Measurements from ENCODE around the gene FILIP1L.

Gene FILIP1L

GRCh38 chr3:100046986-100047385 lies 67.3 kb downstream of the FILIP1L start:
- H3K9me3 ChIP-seq (ENCODE audit: control insufficient read depth, low read length), result no peaks in the 10 kb centered on the region
- H3K4me1 ChIP-seq, result peaks cover 18% of the 10 kb centered on the region
- H3K9ac ChIP-seq, result no peak overlapping the region

DNA sequence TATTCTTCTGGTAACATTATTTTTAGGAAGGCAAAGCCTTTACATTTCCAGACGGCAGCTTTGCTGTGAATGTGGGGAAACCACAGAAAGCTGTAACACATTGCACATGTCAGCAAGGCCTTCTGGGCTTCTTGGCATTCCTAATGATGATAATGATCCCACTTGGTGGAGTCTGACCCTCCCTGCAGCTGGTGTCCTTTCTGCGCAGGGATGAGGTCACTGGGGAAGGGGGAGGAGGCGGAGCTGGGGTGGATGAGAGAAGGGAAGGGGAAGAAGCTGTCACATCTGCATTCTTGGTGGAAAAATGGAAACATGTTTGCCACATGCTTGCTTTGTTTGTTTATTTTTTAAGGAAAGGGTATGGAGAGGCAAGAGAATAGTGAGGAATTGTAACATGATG lies 68.6 kb downstream of the FILIP1L start:
- no peak overlapping the region for H3K9ac ChIP-seq
- no peak overlapping the region for H3K4me2 ChIP-seq (ENCODE audit: low read length)
- TF ChIP-seq, protein P1, sequence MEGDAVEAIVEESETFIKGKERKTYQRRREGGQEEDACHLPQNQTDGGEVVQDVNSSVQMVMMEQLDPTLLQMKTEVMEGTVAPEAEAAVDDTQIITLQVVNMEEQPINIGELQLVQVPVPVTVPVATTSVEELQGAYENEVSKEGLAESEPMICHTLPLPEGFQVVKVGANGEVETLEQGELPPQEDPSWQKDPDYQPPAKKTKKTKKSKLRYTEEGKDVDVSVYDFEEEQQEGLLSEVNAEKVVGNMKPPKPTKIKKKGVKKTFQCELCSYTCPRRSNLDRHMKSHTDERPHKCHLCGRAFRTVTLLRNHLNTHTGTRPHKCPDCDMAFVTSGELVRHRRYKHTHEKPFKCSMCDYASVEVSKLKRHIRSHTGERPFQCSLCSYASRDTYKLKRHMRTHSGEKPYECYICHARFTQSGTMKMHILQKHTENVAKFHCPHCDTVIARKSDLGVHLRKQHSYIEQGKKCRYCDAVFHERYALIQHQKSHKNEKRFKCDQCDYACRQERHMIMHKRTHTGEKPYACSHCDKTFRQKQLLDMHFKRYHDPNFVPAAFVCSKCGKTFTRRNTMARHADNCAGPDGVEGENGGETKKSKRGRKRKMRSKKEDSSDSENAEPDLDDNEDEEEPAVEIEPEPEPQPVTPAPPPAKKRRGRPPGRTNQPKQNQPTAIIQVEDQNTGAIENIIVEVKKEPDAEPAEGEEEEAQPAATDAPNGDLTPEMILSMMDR (IDR thresholded peaks at IDR 0.05), result no peak
- peak overlapping the region; percentile 47 for H3K27ac ChIP-seq
- H3K9me3 ChIP-seq (ENCODE audit: control insufficient read depth, low read length), result no peaks in the 10 kb centered on the region
- H3K4me3 ChIP-seq (ENCODE audit: low read depth, low read length), result no peak overlapping the region
- H2AFZ ChIP-seq, result peak overlapping the region; percentile 44
- H3K27me3 ChIP-seq (ENCODE audit: control insufficient read depth, insufficient read depth, low read length), result no peaks in the 10 kb centered on the region
- H3K79me2 ChIP-seq, result no peaks in the 10 kb centered on the region
- H3K36me3 ChIP-seq (ENCODE audit: control insufficient read depth, insufficient read depth, low read length), result no peaks in the 10 kb centered on the region
- peaks cover 29% of the 10 kb centered on the region for H3K4me1 ChIP-seq

More at GRCh38 chr3:100046986-100047385, 67.3 kb downstream of the FILIP1L start:
- TF ChIP-seq, protein P1 (IDR thresholded peaks at IDR 0.05), result no peak
- Histone ChIP-seq H3K4me3 (ENCODE audit: low read depth, low read length) (no peak overlapping the region), H3K4me2 (ENCODE audit: low read length) (no peak overlapping the region), H3K79me2 (no peaks in the 10 kb centered on the region), H3K27me3 (ENCODE audit: control insufficient read depth, insufficient read depth, low read length) (no peaks in the 10 kb centered on the region), H3K27ac (peak overlapping the region; percentile 47), H3K36me3 (ENCODE audit: control insufficient read depth, insufficient read depth, low read length) (no peaks in the 10 kb centered on the region), H2AFZ (no peak overlapping the region)

DNA sequence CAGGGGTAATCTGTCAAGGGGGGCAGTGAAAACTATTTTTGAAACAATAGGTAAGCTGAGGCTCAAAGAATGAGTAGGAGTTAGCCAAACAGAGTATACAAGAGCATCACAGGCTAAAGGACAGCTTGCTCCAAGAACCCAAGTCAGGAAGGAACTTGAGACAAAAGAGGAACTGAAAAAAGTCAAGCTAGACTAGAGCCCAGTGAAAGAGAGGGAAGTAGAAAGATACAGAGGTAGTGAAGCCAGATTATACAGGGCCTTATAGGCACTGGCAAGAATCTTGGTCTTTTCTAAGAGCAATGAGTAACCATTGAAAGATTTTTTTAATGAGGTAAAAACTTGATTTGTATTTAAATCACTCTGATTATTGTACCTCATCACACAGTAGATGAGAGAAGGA lies 69.9 kb downstream of the FILIP1L start:
- no peaks in the 10 kb centered on the region for H3K36me3 ChIP-seq (ENCODE audit: control insufficient read depth, insufficient read depth, low read length)
- H3K4me2 ChIP-seq (ENCODE audit: low read length), result no peak overlapping the region
- no peaks in the 10 kb centered on the region for H3K9me3 ChIP-seq (ENCODE audit: control insufficient read depth, low read length)
- H3K27ac ChIP-seq, result peak overlapping the region; percentile 12
- H3K4me3 ChIP-seq (ENCODE audit: low read depth, low read length), result no peak overlapping the region
- H3K4me1 ChIP-seq, result peaks cover 33% of the 10 kb centered on the region
- H3K79me2 ChIP-seq, result no peaks in the 10 kb centered on the region
- no peaks in the 10 kb centered on the region for H3K27me3 ChIP-seq (ENCODE audit: control insufficient read depth, insufficient read depth, low read length)
- H3K9ac ChIP-seq, result no peak overlapping the region
- no peak overlapping the region for H2AFZ ChIP-seq
- TF ChIP-seq, protein P1 (IDR thresholded peaks at IDR 0.05), result no peak

- no peaks in the 10 kb centered on the region for H3K9me3 ChIP-seq (ENCODE audit: control insufficient read depth, low read length)
- H3K36me3 ChIP-seq (ENCODE audit: control insufficient read depth, insufficient read depth, low read length), result no peaks in the 10 kb centered on the region
- H3K4me2 ChIP-seq (ENCODE audit: low read length), result no peak overlapping the region
- H2AFZ ChIP-seq, result peak overlapping the region; percentile 59
- H3K9ac ChIP-seq, result no peak overlapping the region
- H3K27ac ChIP-seq, result peak overlapping the region; percentile 92
- no peaks in the 10 kb centered on the region for H3K79me2 ChIP-seq
- H3K4me3 ChIP-seq (ENCODE audit: low read depth, low read length), result no peak overlapping the region
- TF ChIP-seq, protein P1 (IDR thresholded peaks at IDR 0.05), result no peak
- H3K27me3 ChIP-seq (ENCODE audit: control insufficient read depth, insufficient read depth, low read length), result no peaks in the 10 kb centered on the region
- H3K4me1 ChIP-seq, result peaks cover 33% of the 10 kb centered on the region
These were observed 71.0 kb downstream of the FILIP1L start for GRCh38 chr3:100043271-100043670.

DNA sequence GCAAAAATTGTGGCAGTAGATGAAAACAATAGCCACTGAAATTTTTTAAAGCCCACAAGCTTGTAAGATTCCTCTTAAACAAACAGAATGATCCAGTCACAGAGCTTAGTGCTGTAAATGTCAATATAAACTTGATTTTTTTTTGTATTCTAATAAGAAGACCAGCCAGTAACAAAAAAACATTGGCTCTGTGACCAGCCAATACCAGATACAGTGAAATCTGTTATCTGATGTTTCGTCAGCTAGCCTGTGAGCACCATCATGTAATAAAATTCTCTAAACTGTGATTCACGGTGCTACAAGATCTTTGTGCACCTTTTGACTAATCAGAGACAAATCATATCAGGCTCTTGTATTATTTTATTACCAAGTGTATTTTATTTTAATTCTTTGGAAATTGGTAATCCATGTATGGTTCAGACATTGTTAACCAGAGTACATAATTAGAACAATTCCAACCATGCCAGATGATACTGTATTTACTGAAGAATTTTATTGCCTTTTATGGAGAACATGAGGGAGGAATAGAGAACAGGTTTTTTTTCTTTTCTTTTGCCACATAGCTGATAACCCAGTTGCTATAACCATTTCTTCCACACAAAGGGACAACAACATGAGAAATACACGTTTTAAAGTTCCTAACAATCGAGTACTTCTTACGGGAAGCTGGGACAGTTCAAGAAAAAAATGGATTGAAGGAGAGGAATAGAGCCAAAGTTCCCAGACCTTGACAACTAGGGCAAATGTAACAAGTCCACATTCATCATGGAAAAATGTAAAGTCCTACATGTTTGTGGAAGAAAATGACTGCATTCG lies 71.9 kb downstream of the FILIP1L start:
- no peak overlapping the region for H3K4me2 ChIP-seq (ENCODE audit: low read length)
- peak overlapping the region; percentile 92 for H3K27ac ChIP-seq
- H3K4me1 ChIP-seq, result peaks cover 31% of the 10 kb centered on the region
- no peaks in the 10 kb centered on the region for H3K9me3 ChIP-seq (ENCODE audit: control insufficient read depth, low read length)
- peak overlapping the region; percentile 59 for H2AFZ ChIP-seq
- TF ChIP-seq, protein P1 (IDR thresholded peaks at IDR 0.05), result no peak
- no peaks in the 10 kb centered on the region for H3K36me3 ChIP-seq (ENCODE audit: control insufficient read depth, insufficient read depth, low read length)
- no peaks in the 10 kb centered on the region for H3K27me3 ChIP-seq (ENCODE audit: control insufficient read depth, insufficient read depth, low read length)
- no peaks in the 10 kb centered on the region for H3K79me2 ChIP-seq
- no peak overlapping the region for H3K9ac ChIP-seq
- H3K4me3 ChIP-seq (ENCODE audit: low read depth, low read length), result no peak overlapping the region

Data from parathyroid adenoma (tissue), 2 donors.